RKO (cell line): ENCODE data around the gene IL17F.
A peak's percentile ranks its signal among the peaks of the same experiment; 100 is the strongest.
"Not testable (repeated sequence)": the region's sequence is repeated elsewhere in the genome, so short reads cannot be mapped to it uniquely, and the experiment has no call there.

Source experiments
- DNase-seq: peaks from one replicate; pipeline ENCODE4 v3.0.0-alpha.2; 2016; ENCODE audit warnings: low spot score

The IL17F gene

GRCh38 chr6:52245425-52245824, 1.1 kb upstream of the IL17F start:
- DNase-seq, result no peak

GRCh38 chr6:52243282-52243893, 912 bp downstream of the IL17F start:
- no peak for DNase-seq

GRCh38 chr6:52241819-52242218, 2.5 kb downstream of the IL17F start:
- no peak for DNase-seq

GRCh38 chr6:52233975-52234823, 10.1 kb downstream of the IL17F start:
- DNase-seq, result peak; percentile 95

GRCh38 chr6:52233005-52233404, 11.3 kb downstream of the IL17F start:
- no peak for DNase-seq

- DNase-seq, result no peak
Measured at GRCh38 chr6:52231406-52232127, 12.7 kb downstream of the IL17F start.

GRCh38 chr6:52230685-52231084, 13.6 kb downstream of the IL17F start:
- DNase-seq, result no peak

GRCh38 chr6:52227495-52227894, 16.8 kb downstream of the IL17F start:
- DNase-seq, result no peak

- DNase-seq, result no peak
Measured at GRCh38 chr6:52221302-52221701, 23.0 kb downstream of the IL17F start.

- DNase-seq, result no peak
Measured at GRCh38 chr6:52217761-52218160, 26.5 kb downstream of the IL17F start.

GRCh38 chr6:52216932-52217575, 27.2 kb downstream of the IL17F start:
- DNase-seq, result no peak

GRCh38 chr6:52215787-52216186, 28.5 kb downstream of the IL17F start:
- no peak for DNase-seq

- no peak for DNase-seq
Measured at GRCh38 chr6:52213127-52213526, 31.2 kb downstream of the IL17F start.

- no peak for DNase-seq
Measured at GRCh38 chr6:52210227-52210626, 34.1 kb downstream of the IL17F start.

- DNase-seq, result no peak
Measured at GRCh38 chr6:52209770-52210169, 34.5 kb downstream of the IL17F start.

- DNase-seq, result no peak
Measured at GRCh38 chr6:52208612-52209011, 35.7 kb downstream of the IL17F start.

- DNase-seq, result no peak
Measured at GRCh38 chr6:52207066-52207465, 37.2 kb downstream of the IL17F start.

- DNase-seq, result no peak
Measured at GRCh38 chr6:52201493-52201892, 42.8 kb downstream of the IL17F start.

- no peak for DNase-seq
Measured at GRCh38 chr6:52201046-52201445, 43.3 kb downstream of the IL17F start.

GRCh38 chr6:52200088-52200487, 44.2 kb downstream of the IL17F start:
- DNase-seq, result not testable (repeated sequence)

- DNase-seq, result no peak
Measured at GRCh38 chr6:52195886-52196285, 48.4 kb downstream of the IL17F start.

GRCh38 chr6:52191824-52192223, 52.5 kb downstream of the IL17F start:
- DNase-seq, result no peak
